GM23248 (cell line): Measurements from ENCODE around the gene MAGI3.

Source experiments
- EZH2 ChIP-seq: fragments of 200-600 bp; sonication (generic); IDR thresholded peaks from 2 replicates; pipeline ENCODE4 v1.6.1; 2018; ENCODE audit warnings: antibody characterized with exemption, mild to moderate bottlenecking; ENCODE audit not compliant: insufficient read depth, poor library complexity, severe bottlenecking
- EZH2phosphoT487 ChIP-seq: fragments of 200-600 bp; sonication (generic); IDR thresholded peaks from 2 replicates; pipeline ENCODE4 v1.6.1; 2018; ENCODE audit warnings: antibody characterized with exemption, moderate library complexity, mild to moderate bottlenecking, low read depth; ENCODE audit not compliant: insufficient read depth

- TF ChIP-seq EZH2 (no peak), EZH2phosphoT487 (no peak)
These were observed 115.0 kb downstream of the MAGI3 start for GRCh38 chr1:113505357-113505756.
